HG03066 (cell line): ENCODE measurements around the gene HES7.
"Not testable (repeated sequence)": the region's sequence is repeated elsewhere in the genome, so short reads cannot be mapped to it uniquely, and the experiment has no call there.

Experiments used
- ATAC-seq: cut with Tn5 transposase; IDR thresholded peaks from one replicate; pipeline ENCODE4 v1.9.1; 2021; ENCODE audit warnings: low read depth; ENCODE audit not compliant: unreplicated experiment

The HES7 gene

GRCh38 chr17:8105957-8106398 lies 17.9 kb downstream of the HES7 start:
- no peak for ATAC-seq

DNA sequence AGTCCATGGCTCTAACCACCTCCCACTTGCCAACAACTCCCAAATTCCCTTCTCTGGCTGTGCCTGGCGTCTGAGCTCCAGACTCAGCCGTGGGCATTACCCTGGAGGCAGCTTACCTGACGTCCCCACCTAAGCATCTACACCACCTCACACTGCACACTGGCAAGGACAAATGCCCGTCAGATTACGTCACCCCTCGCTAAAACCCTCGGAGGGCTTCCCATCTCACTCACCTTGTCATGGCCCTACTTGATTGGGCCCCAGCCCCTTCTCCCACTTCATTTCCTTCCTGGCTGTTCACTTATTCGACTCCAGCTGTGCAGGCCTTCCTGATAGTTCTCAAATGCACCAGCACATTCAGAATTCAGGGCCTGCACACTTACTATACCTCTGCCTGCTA lies 19.0 kb downstream of the HES7 start:
- no peak for ATAC-seq

GRCh38 chr17:8103549-8103948 lies 20.4 kb downstream of the HES7 start:
- no peak for ATAC-seq

GRCh38 chr17:8101721-8102120 lies 22.2 kb downstream of the HES7 start:
- ATAC-seq = no peak

- no peak for ATAC-seq
These were observed 23.1 kb downstream of the HES7 start for GRCh38 chr17:8100763-8101162.

DNA sequence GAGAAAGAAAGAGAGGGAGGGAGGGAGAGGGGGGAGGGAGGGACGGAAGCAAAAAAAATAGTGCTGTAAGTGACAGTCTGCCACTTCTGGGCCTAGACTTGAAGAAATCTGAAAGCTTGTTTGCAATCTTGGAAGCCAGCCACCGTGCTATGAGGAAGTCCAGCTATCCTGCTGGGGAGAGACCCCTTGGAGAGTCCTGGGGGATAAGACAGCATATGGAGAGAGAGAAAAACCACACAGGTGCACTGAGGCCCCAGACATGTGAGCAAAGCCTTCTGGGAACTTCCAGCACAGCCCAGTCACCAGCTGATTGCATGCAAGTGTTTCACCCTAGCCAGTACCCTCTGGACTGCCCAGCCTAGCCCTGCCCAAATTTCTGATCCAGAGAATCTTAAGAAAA lies 23.8 kb downstream of the HES7 start:
- no peak for ATAC-seq

DNA sequence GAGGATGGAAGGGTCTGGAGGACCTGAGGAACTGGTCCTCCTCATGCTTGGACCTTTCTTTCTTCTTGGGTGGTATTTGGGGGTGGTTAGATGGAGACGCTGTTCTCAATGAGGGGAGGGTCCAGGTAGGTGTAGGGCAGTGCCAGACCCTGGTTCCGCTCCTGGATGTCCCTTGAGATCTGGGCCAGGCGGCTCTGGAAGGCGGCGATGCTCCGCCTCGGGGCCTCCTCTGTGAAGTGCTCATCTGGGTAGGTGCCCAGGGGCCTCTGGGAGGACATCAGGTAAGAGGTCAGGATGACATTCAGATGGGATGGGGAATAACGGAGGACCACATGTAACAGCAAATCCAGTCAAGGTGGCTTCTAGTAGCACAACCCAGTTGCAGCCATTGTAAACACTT lies 27.4 kb downstream of the HES7 start:
- no peak for ATAC-seq

DNA sequence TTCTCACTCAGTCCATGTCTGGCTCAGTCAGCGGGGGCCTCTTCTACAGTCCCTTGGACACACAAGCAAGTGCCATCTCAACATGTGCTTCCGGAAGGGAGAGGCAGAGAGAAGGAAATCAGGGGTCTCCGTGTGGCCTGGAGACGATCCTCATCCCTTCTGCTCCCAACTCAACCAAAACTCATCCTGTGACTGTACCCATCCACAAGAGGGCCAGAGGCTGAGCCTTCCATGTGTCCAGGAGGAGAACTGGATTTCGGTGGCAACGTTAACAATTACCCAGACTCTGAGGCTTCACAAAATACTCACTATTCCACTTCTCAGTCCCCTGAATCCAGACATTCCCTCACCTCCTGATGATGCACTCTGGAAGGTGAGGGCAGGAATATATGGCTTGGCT lies 28.5 kb downstream of the HES7 start:
- ATAC-seq = no peak

DNA sequence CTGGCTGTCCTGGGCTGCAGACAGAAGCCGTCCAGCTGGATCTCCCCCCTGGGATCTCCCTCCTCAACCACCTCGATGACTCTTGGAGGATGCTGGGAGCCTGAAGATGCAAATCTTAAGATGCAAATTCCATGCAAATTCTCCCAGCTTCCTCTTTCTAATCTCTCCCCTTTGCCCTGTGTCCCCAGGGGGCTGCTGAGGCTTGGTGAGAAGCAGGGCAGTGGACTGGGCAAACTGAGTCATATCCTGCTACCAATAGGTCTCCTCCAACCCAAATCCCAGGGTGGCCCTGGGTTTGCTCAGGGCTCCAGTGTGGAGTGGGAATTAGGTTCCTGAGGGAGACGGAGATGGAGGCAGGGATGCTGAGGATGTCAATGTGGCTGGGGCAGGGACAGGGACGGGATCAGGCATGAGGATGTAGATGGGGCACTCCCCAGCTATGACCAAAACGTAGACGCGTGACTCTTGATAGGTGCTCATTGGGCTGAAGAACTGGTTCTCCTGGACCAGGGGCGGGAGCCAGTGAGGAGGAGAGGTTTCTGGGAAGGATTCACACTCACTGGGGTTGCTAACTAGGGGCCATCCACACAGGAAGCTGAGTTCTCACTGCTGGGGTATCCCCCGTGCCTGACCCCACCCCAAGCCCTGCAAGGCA lies 32.7 kb downstream of the HES7 start:
- peak; percentile 63 for ATAC-seq

DNA sequence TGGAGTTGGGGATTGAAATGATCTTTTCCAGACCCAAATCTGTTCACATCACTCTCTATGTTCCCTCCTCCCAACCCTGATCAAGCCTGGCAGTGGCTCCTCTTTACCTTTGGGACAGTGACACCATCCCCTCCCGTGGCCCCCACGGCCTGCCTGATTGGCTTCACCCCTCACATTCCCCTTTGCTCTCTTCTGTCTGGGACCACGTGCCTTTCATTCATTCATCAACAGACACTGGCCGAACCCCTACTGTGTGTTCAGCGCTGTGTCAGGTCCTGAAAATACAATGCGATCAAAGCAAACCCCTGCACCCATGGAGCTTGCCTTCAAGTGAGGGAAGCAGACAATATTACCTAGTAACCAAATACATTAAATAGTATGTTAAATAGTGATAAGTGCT lies 34.2 kb downstream of the HES7 start:
- ATAC-seq = no peak

DNA sequence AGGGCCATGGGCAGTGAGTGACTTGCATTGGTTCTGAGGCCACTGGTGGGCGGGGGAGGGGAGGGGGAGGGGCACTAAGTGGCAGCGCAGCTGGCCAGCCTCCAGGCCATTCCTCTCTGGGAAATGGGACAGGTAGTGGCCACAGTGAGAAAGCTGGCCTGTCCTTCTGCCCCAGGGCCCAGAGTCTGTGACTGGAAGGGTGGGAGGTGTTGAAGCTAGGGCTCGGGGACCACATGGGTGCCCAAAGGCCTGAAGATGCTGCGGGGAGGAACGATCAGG lies 36.0 kb downstream of the HES7 start:
- no peak for ATAC-seq

DNA sequence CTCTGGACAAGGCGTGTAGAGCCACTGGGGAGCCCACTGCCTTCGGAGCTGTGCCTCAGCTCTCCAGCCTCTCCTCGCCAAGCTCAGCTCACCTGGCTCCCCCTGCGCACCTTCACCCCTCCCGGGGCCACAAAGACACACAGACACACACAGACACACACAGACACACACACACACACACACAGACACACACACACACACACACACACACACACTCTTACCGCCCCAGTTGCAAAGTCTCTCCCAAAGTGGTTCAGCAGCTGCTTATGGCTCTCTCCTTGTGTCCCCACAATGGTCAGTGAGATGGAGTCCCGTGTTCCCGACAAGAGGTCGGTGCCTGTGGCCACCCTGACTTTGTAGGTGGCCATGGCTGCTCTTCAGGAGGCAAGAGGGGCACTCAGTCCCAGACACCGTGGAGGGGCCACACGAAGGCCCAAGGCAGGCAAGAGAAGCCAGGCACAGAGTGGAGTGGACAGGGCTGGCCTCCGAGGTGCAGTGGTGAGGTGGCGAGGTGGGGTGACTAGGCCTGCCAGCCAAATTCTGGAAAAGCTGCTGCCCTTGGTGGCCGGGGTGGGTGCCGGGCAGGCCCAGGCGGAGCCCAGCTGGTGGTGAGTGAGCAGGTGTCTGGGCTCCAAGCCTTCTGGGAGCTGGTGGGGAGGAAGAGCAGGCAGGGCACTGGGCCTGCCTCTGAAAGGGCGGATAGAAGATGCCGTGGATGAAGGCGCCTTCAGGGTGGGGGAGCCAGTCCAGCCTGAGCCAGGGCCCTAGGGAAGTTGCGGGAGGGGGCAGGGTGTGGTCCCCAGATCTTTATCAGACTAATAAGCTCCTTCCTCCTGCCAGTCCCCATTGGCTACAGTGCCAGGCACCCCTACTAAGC lies 36.6 kb downstream of the HES7 start, which contains the start of gene ALOX12B:
Gene ALOX12B (minus strand): TSS at position 642 of the 877 bp plus-strand sequence. CDS start 274 bp downstream, at position 368.
- ATAC-seq = no peak

GRCh38 chr17:8084250-8084649 lies 39.7 kb downstream of the HES7 start:
- no peak for ATAC-seq

GRCh38 chr17:8082292-8082691 lies 41.6 kb downstream of the HES7 start:
- no peak for ATAC-seq

DNA sequence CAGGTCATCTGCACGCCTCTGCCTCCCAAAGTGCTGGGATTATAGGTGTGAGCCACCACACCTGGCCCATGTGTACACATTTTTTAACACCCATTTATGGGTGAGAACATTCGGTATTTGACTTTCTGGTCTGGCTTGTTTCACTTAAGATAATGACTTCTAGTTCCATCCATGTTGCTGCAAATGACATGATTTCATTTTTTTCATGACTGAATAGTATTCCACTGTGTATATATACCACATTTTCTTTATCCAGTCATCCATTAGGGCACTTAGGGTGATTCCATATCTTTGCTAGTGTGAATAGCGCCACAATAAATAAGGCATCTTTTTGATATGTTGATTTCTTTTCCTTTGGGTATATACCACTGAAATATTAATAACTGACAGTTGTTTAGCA lies 42.0 kb downstream of the HES7 start:
- no peak for ATAC-seq

DNA sequence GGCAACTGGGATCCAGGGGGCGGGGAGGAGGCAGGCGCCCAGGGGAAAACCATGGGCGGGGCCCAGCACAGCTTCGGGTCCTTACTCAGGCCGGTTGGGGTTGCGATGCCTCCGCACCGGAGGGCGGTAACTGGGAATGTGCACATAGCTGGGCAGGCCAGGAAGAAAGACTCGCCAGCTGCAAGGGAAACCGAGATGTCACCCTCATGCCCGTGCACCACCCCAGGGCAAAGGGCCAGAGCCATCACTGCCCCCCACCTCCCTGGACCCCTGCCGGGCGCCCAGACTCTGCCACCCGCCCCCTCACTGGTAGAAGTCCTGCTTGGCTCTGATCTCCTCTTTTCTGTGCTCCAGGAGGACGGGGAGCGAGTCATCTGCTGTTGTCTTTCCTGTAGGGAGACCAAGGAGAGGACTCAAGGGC lies 43.1 kb downstream of the HES7 start:
- no peak for ATAC-seq

GRCh38 chr17:8080208-8080798 lies 43.6 kb downstream of the HES7 start:
- ATAC-seq = no peak

- ATAC-seq = no peak
These were observed 44.4 kb downstream of the HES7 start for GRCh38 chr17:8079291-8080207.

GRCh38 chr17:8077939-8078338 lies 46.0 kb downstream of the HES7 start:
- ATAC-seq = not testable (repeated sequence)

- ATAC-seq = no peak
These were observed 47.2 kb downstream of the HES7 start for GRCh38 chr17:8076502-8077266.
